Measurements from ENCODE around the gene SSC5D. TPM values are rescaled to one million over a fixed set of nuclear protein-coding genes. Genes with fewer than 3 reads are reported as not detected.
A peak's percentile ranks its signal among the peaks of the same experiment; 100 is the strongest.

SSC5D gene
- polyA plus RNA-seq, 1 donor (not counting 4 experiments of a cell fraction or from before 2014, with no cell fraction given): not detected

DNA sequence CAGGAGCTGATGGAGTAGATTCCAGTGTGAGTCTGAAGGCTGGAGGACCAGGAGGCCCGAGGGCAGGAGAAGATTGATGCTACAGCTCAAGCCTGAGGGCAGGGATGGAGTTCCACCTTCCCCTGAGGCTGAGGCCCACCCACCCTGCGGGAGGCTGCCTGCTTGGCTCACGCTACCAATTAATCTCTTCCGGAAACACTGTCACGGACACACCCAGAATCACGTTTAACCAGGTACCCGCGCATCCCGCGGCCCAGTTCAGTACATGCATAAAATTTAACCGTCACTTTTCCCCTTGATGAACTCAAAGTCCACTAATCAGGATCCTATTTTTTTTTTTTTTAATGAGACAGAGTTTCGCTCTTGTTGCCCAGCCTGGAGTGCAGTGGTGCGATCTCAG lies 17.0 kb upstream of the SSC5D start:
- dilution Hi-C loops (cut with MboI; ENCODE audit: extremely low pct_ligation_motif_present, low sequenced_read_pairs): no loop called here
- H3K79me2 ChIP-seq (ENCODE audit: control insufficient read depth, insufficient read depth, low read length): no peaks in the 10 kb centered on the region
- H3K9me1 ChIP-seq (ENCODE audit: control insufficient read depth, extremely low read depth, insufficient read depth, low read length): no peaks in the 10 kb centered on the region
- no peak overlapping the region for H3K4me3 ChIP-seq (ENCODE audit: control insufficient read depth in 2 of 3, extremely low read depth in 1 of 3, insufficient read depth in 2 of 3, low read depth in 1 of 3, low read length in 3 of 3)
- peaks cover 17% of the 10 kb centered on the region for H3K4me1 ChIP-seq (ENCODE audit: control insufficient read depth, extremely low read depth, insufficient read depth, low read length)
- no peak for FAIRE-seq
- H4K20me1 ChIP-seq (ENCODE audit: control insufficient read depth, extremely low read depth, insufficient read depth, low read length): no peaks in the 10 kb centered on the region
- no peak overlapping the region for H3K9ac ChIP-seq (ENCODE audit: control insufficient read depth, extremely low read depth, insufficient read depth, low read length)
- DNase-seq (ENCODE audit: low read depth, low spot score): no peak
- H3K4me2 ChIP-seq (ENCODE audit: control insufficient read depth, extremely low read depth, insufficient read depth, low read depth, low read length): no peak overlapping the region
- no peaks in the 10 kb centered on the region for H3K27me3 ChIP-seq (ENCODE audit: control insufficient read depth, extremely low read depth, insufficient read depth, low read length)
- TF ChIP-seq EZH2 (IDR thresholded peaks at IDR 0.05; ENCODE audit: low read length) (no peak), CTCF (optimal IDR thresholded peaks at IDR 0.05 in 1 of 3, IDR thresholded peaks at IDR 0.05 in 1 of 3, conservative IDR thresholded peaks at IDR 0.05 in 1 of 3; ENCODE audit: extremely low read depth in 1 of 3, insufficient read depth in 2 of 3, low read length in 3 of 3) (no peak)
- peak overlapping the region; percentile 30 for H2AFZ ChIP-seq (ENCODE audit: control insufficient read depth, low read length)
- H3K36me3 ChIP-seq (ENCODE audit: control insufficient read depth in 2 of 2, extremely low read depth in 1 of 2, insufficient read depth in 2 of 2, low read length in 2 of 2): no peaks in the 10 kb centered on the region
- no peak overlapping the region for H3K27ac ChIP-seq (ENCODE audit: control insufficient read depth, insufficient read depth, low read length)
- H3K9me3 ChIP-seq (ENCODE audit: control insufficient read depth, low read depth, low read length): no peaks in the 10 kb centered on the region

DNA sequence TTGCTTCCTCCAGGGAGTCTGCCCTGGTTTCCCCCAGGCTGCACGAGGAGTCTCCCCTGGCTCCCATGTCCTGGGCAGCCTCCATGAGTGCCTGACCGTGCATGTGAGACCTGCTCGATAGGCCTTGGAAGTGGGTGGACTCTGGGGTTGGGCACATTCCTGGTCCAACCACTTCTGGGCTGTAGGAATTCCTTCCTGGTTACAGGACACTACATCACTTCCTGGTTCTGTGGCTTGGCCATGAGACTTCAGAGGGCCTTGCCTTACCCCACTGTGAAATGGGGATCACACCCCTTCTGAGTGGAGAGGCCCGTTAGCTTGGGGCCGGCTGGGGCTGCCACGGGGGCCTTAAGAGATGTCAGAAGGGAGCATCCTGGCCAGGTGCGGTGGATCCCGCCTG lies 15.8 kb upstream of the SSC5D start:
- DNase-seq (ENCODE audit: low read depth, low spot score): peak; percentile 78
- Histone ChIP-seq H3K9ac (ENCODE audit: control insufficient read depth, extremely low read depth, insufficient read depth, low read length) (no peak overlapping the region), H3K27ac (ENCODE audit: control insufficient read depth, insufficient read depth, low read length) (peak overlapping the region; percentile 30), H3K4me2 (ENCODE audit: control insufficient read depth, extremely low read depth, insufficient read depth, low read depth, low read length) (peak overlapping the region; percentile 12), H4K20me1 (ENCODE audit: control insufficient read depth, extremely low read depth, insufficient read depth, low read length) (no peaks in the 10 kb centered on the region), H3K36me3 (ENCODE audit: control insufficient read depth in 2 of 2, extremely low read depth in 1 of 2, insufficient read depth in 2 of 2, low read length in 2 of 2) (no peaks in the 10 kb centered on the region), H2AFZ (ENCODE audit: control insufficient read depth, low read length) (no peak overlapping the region), H3K27me3 (ENCODE audit: control insufficient read depth, extremely low read depth, insufficient read depth, low read length) (no peaks in the 10 kb centered on the region), H3K79me2 (ENCODE audit: control insufficient read depth, insufficient read depth, low read length) (no peaks in the 10 kb centered on the region), H3K9me1 (ENCODE audit: control insufficient read depth, extremely low read depth, insufficient read depth, low read length) (no peaks in the 10 kb centered on the region), H3K4me1 (ENCODE audit: control insufficient read depth, extremely low read depth, insufficient read depth, low read length) (peaks cover 17% of the 10 kb centered on the region), H3K9me3 (ENCODE audit: control insufficient read depth, low read depth, low read length) (no peaks in the 10 kb centered on the region), H3K4me3 (ENCODE audit: control insufficient read depth in 2 of 3, extremely low read depth in 1 of 3, insufficient read depth in 2 of 3, low read depth in 1 of 3, low read length in 3 of 3) (no peak overlapping the region)
- TF ChIP-seq CTCF (optimal IDR thresholded peaks at IDR 0.05 in 1 of 3, IDR thresholded peaks at IDR 0.05 in 1 of 3, conservative IDR thresholded peaks at IDR 0.05 in 1 of 3; ENCODE audit: extremely low read depth in 1 of 3, insufficient read depth in 2 of 3, low read length in 3 of 3) (no peak), EZH2 (IDR thresholded peaks at IDR 0.05; ENCODE audit: low read length) (no peak)
- dilution Hi-C loops (cut with MboI; ENCODE audit: extremely low pct_ligation_motif_present, low sequenced_read_pairs): no loop called here
- peak; percentile 90 for FAIRE-seq

Measured in keratinocyte (primary cell).